Fibroblast of lung (primary cell): Measurements from ENCODE around the gene ZSCAN21. TPM values are rescaled to one million over a fixed set of nuclear protein-coding genes. Genes with fewer than 3 reads are reported as not detected.

Source experiments
- DNase-seq, 2 donors: peaks; one replicate each; pipeline versions ENCODE4 v3.0.0 to v3.0.0-alpha.2; 2010; ENCODE audit warnings: low read depth in 2 of 2
- H2AFZ ChIP-seq: 2 replicates; pipeline ENCODE4 v1.5.1; 2012; ENCODE audit warnings: low read length, control low read depth, inconsistent platforms
- H3K27ac ChIP-seq: 2 replicates; pipeline ENCODE4 v1.5.1; 2011; ENCODE audit warnings: low read length, control low read depth; ENCODE audit not compliant: insufficient read depth
- H3K27me3 ChIP-seq: 2 replicates; pipeline ENCODE4 v1.5.1; 2011; ENCODE audit warnings: mild to moderate bottlenecking, low read length; ENCODE audit not compliant: control insufficient read depth, insufficient read depth
- H3K36me3 ChIP-seq: 2 replicates; pipeline ENCODE4 v1.5.1; 2011; ENCODE audit warnings: low read length; ENCODE audit not compliant: control insufficient read depth, insufficient read depth
- H3K4me1 ChIP-seq: 2 replicates; pipeline ENCODE4 v1.5.1; 2011; ENCODE audit warnings: low read length; ENCODE audit not compliant: control insufficient read depth, insufficient read depth; ENCODE audit errors: extremely low read depth
- H3K4me2 ChIP-seq: 2 replicates; pipeline ENCODE4 v1.5.1; 2011; ENCODE audit warnings: low read length, control low read depth; ENCODE audit not compliant: insufficient read depth; ENCODE audit errors: extremely low read depth
- H3K4me3 ChIP-seq, 4 experiments: fragments of 200-600 bp in 1 of 4; sonication (generic) in 1 of 4; replicated peaks in 1 of 4; 2 replicates each; pipeline ENCODE4 v1.5.1; 2011 to 2016; ENCODE audit warnings: low read length in 4 of 4, low read depth in 3 of 4, mild to moderate bottlenecking in 3 of 4, control low read depth in 2 of 4, inconsistent platforms in 1 of 4, mixed read lengths in 1 of 4; ENCODE audit not compliant: insufficient read depth in 1 of 4; ENCODE audit errors: control extremely low read depth in 1 of 4
- H3K79me2 ChIP-seq: 2 replicates; pipeline ENCODE4 v1.5.1; 2012; ENCODE audit warnings: mild to moderate bottlenecking, low read length, inconsistent platforms; ENCODE audit not compliant: control insufficient read depth, insufficient read depth
- H3K9ac ChIP-seq: 2 replicates; pipeline ENCODE4 v1.5.1; 2011; ENCODE audit warnings: mild to moderate bottlenecking, low read length, control low read depth; ENCODE audit not compliant: insufficient read depth
- H3K9me3 ChIP-seq: 2 replicates; pipeline ENCODE4 v1.5.1; 2012; ENCODE audit warnings: low read depth, low read length; ENCODE audit not compliant: control insufficient read depth, insufficient read depth
- H4K20me1 ChIP-seq: 2 replicates; pipeline ENCODE4 v1.5.1; 2011; ENCODE audit warnings: low read length; ENCODE audit not compliant: control insufficient read depth, insufficient read depth; ENCODE audit errors: extremely low read depth
- CTCF ChIP-seq, 2 donors: IDR thresholded peaks in 1 of 2; conservative IDR thresholded peaks in 1 of 2; 1 replicate in 1 of 2; 2 replicates in 1 of 2; pipeline ENCODE4 v1.5.1; 2011 to 2012; ENCODE audit warnings: low read length in 2 of 2, control low read depth in 1 of 2, inconsistent platforms in 1 of 2, low read depth in 1 of 2, mild to moderate bottlenecking in 1 of 2
- EZH2 ChIP-seq: IDR thresholded peaks from 2 replicates; pipeline ENCODE4 v1.5.1; 2012; ENCODE audit warnings: low read length, control low read depth, mild to moderate bottlenecking; ENCODE audit errors: missing control alignments
- polyA plus RNA-seq, 2 donors: library from polyadenylated mRNA; depleted of rRNA in 1 of 2; stranded (reverse) in 1 of 2; unstranded in 1 of 2; fragments of >200 nt; gene quantifications; 2 replicates each; pipeline ENCODE4 v1.2.1, GENCODE V29; 2011 to 2012; ENCODE audit warnings: missing spikeins in 1 of 2
- total RNA-seq: library from RNA; depleted of rRNA; stranded (reverse); fragments of >200 nt; gene quantifications from 2 replicates; pipeline ENCODE4 v1.2.1, GENCODE V29; 2014

ZSCAN21 gene
- total and polyA plus RNA-seq, 2 donors (not counting 1 experiment from before 2014, with no cell fraction given) = 11.1 to 11.3 TPM

- H2AFZ ChIP-seq = peak within 1 kb of the TSS; percentile 87
- DNase-seq = peak; percentile 75 to 81
- H3K36me3 ChIP-seq = peaks cover 32% of the 10 kb centered on the region
- no peaks in the 10 kb centered on the region for H3K9me3 ChIP-seq
- H4K20me1 ChIP-seq = no peaks in the 10 kb centered on the region
- H3K4me3 ChIP-seq = peak within 1 kb of the TSS; percentile 74 to 93 (median 84)
- H3K27ac ChIP-seq = peak within 1 kb of the TSS; percentile 91
- peaks cover 24% of the 10 kb centered on the region for H3K79me2 ChIP-seq
- peak within 1 kb of the TSS; percentile 86 for H3K9ac ChIP-seq
- H3K4me2 ChIP-seq = peak within 1 kb of the TSS; percentile 99
- H3K4me1 ChIP-seq = peaks cover 28% of the 10 kb centered on the region
- no peak for TF ChIP-seq CTCF (conservative IDR thresholded peaks at IDR 0.05 in 1 of 2, IDR thresholded peaks at IDR 0.05 in 1 of 2; ENCODE audit: low read depth in 1 of 2, low read length in 2 of 2)
- TF ChIP-seq EZH2 = no peak
- no peaks in the 10 kb centered on the region for H3K27me3 ChIP-seq
Measured at GRCh38 chr7:100088621-100089457, 39.3 kb downstream of the ZSCAN21 start, which contains the start of gene COPS6. Gene COPS6, plus strand, starts transcription at chr7:100088969. Its CDS starts 22 bp downstream, at chr7:100088991.

GRCh38 chr7:100089458-100090196 is 40.1 kb downstream of the ZSCAN21 start:
- DNase-seq = peak in 1 of 2 donors; percentile 41
- Histone ChIP-seq H3K27me3 (no peaks in the 10 kb centered on the region), H2AFZ (no peak overlapping the region), H3K4me1 (peaks cover 28% of the 10 kb centered on the region), H3K36me3 (peaks cover 37% of the 10 kb centered on the region), H3K79me2 (peaks cover 27% of the 10 kb centered on the region), H3K27ac (peak overlapping the region; percentile 91), H4K20me1 (no peaks in the 10 kb centered on the region), H3K4me3 (peak overlapping the region; percentile 74 to 93 (median 84)), H3K9me3 (no peaks in the 10 kb centered on the region), H3K9ac (peak overlapping the region; percentile 86), H3K4me2 (peak overlapping the region; percentile 99)
- no peak for TF ChIP-seq EZH2
- no peak for TF ChIP-seq CTCF (conservative IDR thresholded peaks at IDR 0.05 in 1 of 2, IDR thresholded peaks at IDR 0.05 in 1 of 2; ENCODE audit: low read depth in 1 of 2, low read length in 2 of 2)
